Measurements from ENCODE around the gene TRANK1. TPM values are rescaled to one million over a fixed set of nuclear protein-coding genes. Genes with fewer than 3 reads are reported as not detected.

TRANK1 gene
- total RNA-seq, 1 experiment from 2014 or later: 1.1 TPM

GRCh38 chr3:36812240-36812639 lies 132.6 kb downstream of the TRANK1 start:
- ATAC-seq (no peak), DNase-seq (ENCODE audit: low read depth, low spot score) (no peak)
- Histone ChIP-seq H3K27ac (ENCODE audit: low read depth, low read length) (no peak overlapping the region), H3K9ac (ENCODE audit: low read length) (no peak overlapping the region), H3K9me3 (ENCODE audit: control insufficient read depth in 1 of 2, insufficient read depth in 1 of 2, low read depth in 1 of 2, low read length in 2 of 2) (no peaks in the 10 kb centered on the region), H2AFZ (ENCODE audit: low read depth, low read length, poor library complexity, severe bottlenecking) (no peak overlapping the region), H3K36me3 (ENCODE audit: control insufficient read depth in 1 of 2, insufficient read depth in 2 of 2, low read length in 2 of 2) (no peaks in the 10 kb centered on the region), H3K27me3 (ENCODE audit: insufficient read depth, low read length) (no peaks in the 10 kb centered on the region), H3K4me2 (ENCODE audit: low read length) (no peak overlapping the region), H3K79me2 (ENCODE audit: insufficient read depth, low read length) (no peaks in the 10 kb centered on the region), H3K9me2 (ENCODE audit: insufficient read depth) (no peaks in the 10 kb centered on the region), H3K4me1 (ENCODE audit: control insufficient read depth in 1 of 2, insufficient read depth in 2 of 2, low read length in 2 of 2) (no peaks in the 10 kb centered on the region), H4K20me1 (ENCODE audit: insufficient read depth) (no peaks in the 10 kb centered on the region), H3K4me3 (replicated peaks in 1 of 2; ENCODE audit: low read depth in 1 of 2, low read length in 2 of 2) (no peak overlapping the region)
- ChIA-PET CTCF (interaction anchor here (0.9 kb wide), 1 partner anchor 20 kb away, joined by 3 read pairs; no protein-coding TSS in a partner anchor), RAD21 (ENCODE audit: low non-redundant PET in 1 of 2, low total read pairs in 2 of 2, uncharacterized antibody in 2 of 2, unreplicated experiment in 2 of 2) (no interaction called here), POLR2A (no interaction called here)
- intact Hi-C loops (cut with micrococcal nuclease): loop anchor here (10.0 kb wide), 1 partner anchor 143 kb away; no protein-coding TSS in a partner anchor
- TF ChIP-seq ATF3 (IDR thresholded peaks at IDR 0.05): no peak
- no peak for TF ChIP-seq ZFX (IDR thresholded peaks at IDR 0.05)
- no peak for TF ChIP-seq EGR1 (IDR thresholded peaks at IDR 0.05; ENCODE audit: low read depth)
- no peak for TF ChIP-seq JUND (IDR thresholded peaks at IDR 0.05)
- no peak for TF ChIP-seq CTCF (IDR thresholded peaks at IDR 0.05 in 2 of 3, conservative IDR thresholded peaks at IDR 0.05 in 1 of 3; ENCODE audit: borderline replicate concordance in 1 of 3, insufficient read depth in 1 of 3, low read depth in 2 of 3, low read length in 2 of 3)
- TF ChIP-seq EZH2 (IDR thresholded peaks at IDR 0.05): no peak
- TF ChIP-seq EZH2phosphoT487 (IDR thresholded peaks at IDR 0.05; ENCODE audit: borderline replicate concordance): no peak
- BruUV-seq (replicated peaks): no TSS peak

- POLR2A ChIA-PET: no interaction called here
- no peak overlapping the region for H2AFZ ChIP-seq (ENCODE audit: low read depth, low read length, poor library complexity, severe bottlenecking)
- BruUV-seq (replicated peaks): no TSS peak
- ATAC-seq (no peak), DNase-seq (ENCODE audit: low read depth, low spot score) (no peak)
- no peak overlapping the region for H3K4me2 ChIP-seq (ENCODE audit: low read length)
- no peaks in the 10 kb centered on the region for H3K9me3 ChIP-seq (ENCODE audit: control insufficient read depth in 1 of 2, insufficient read depth in 1 of 2, low read depth in 1 of 2, low read length in 2 of 2)
- H3K4me1 ChIP-seq (ENCODE audit: control insufficient read depth in 1 of 2, insufficient read depth in 2 of 2, low read length in 2 of 2): no peaks in the 10 kb centered on the region
- H3K36me3 ChIP-seq (ENCODE audit: control insufficient read depth in 1 of 2, insufficient read depth in 2 of 2, low read length in 2 of 2): no peaks in the 10 kb centered on the region
- H3K79me2 ChIP-seq (ENCODE audit: insufficient read depth, low read length): no peaks in the 10 kb centered on the region
- H3K4me3 ChIP-seq (replicated peaks in 1 of 2; ENCODE audit: low read depth in 1 of 2, low read length in 2 of 2): no peak overlapping the region
- H3K9ac ChIP-seq (ENCODE audit: low read length): no peak overlapping the region
- intact Hi-C loops (cut with micrococcal nuclease): loop anchor here (10.0 kb wide), 1 partner anchor 143 kb away; no protein-coding TSS in a partner anchor
- CTCF ChIA-PET: no interaction called here
- RAD21 ChIA-PET (ENCODE audit: low non-redundant PET in 1 of 2, low total read pairs in 2 of 2, uncharacterized antibody in 2 of 2, unreplicated experiment in 2 of 2): no interaction called here
- H3K9me2 ChIP-seq (ENCODE audit: insufficient read depth): no peaks in the 10 kb centered on the region
- no peaks in the 10 kb centered on the region for H3K27me3 ChIP-seq (ENCODE audit: insufficient read depth, low read length)
- no peaks in the 10 kb centered on the region for H4K20me1 ChIP-seq (ENCODE audit: insufficient read depth)
- no peak overlapping the region for H3K27ac ChIP-seq (ENCODE audit: low read depth, low read length)
- TF ChIP-seq ATF3 (IDR thresholded peaks at IDR 0.05) (no peak), TCF7L2 (IDR thresholded peaks at IDR 0.05; ENCODE audit: borderline replicate concordance, extremely low read depth, insufficient read depth, insufficient read length) (no peak), RAD21 (IDR thresholded peaks at IDR 0.05; ENCODE audit: low read depth) (no peak), POLR2A (IDR thresholded peaks at IDR 0.05; ENCODE audit: borderline replicate concordance, extremely low read depth, insufficient read depth, insufficient read length) (no peak), CBX3 (IDR thresholded peaks at IDR 0.05; ENCODE audit: low read depth) (no peak), ZBTB33 (IDR thresholded peaks at IDR 0.05; ENCODE audit: extremely low read depth, insufficient replicate concordance, low read length) (no peak), MAX (IDR thresholded peaks at IDR 0.05) (no peak), CEBPB (IDR thresholded peaks at IDR 0.05; ENCODE audit: low read depth) (no peak)
These were observed 133.1 kb downstream of the TRANK1 start for GRCh38 chr3:36811768-36812167.
